ENCODE measurements around the gene FXR2. TPM values are rescaled to one million over a fixed set of nuclear protein-coding genes. Genes with fewer than 3 reads are reported as not detected.

FXR2 gene
- total and polyA plus RNA-seq, 10 of the 15 experiments (the other 5 are each of a cell fraction or from before 2014, with no cell fraction given): 1.6 to 33.3 (median 22.0) TPM

DNA sequence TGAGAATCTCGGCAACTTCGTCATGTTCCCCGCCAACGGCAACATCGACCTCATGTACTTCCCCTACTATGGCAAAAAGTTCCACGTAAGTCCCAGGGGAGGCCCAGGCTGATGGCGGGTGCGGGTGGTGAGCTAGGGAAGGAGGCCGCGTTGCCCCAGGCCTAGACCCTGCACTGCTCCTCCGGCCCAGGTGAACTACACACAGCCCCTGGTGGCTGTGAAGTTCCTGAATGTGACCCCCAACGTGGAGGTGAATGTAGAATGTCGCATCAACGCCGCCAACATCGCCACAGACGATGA, 40.8 kb upstream of the FXR2 start:
- ChIA-PET SMC1A (ENCODE audit: uncharacterized antibody, unreplicated experiment) (interaction anchor here (1.4 kb wide), 1 partner anchor 32 kb away, joined by 3 read pairs; the partner anchor contains the start of gene TP53), RAD21 (ENCODE audit: unreplicated experiment) (no interaction called here), POLR2A (interaction anchor here (0.7 kb wide), 1 partner anchor 33 kb away, joined by 6 read pairs; the partner anchor contains the start of gene WRAP53), CTCF (interaction anchor here (1.0 kb wide), 2 partner anchors 23 to 32 kb away, joined by 3 to 5 read pairs; partner anchors contain the start of gene TP53)
- no peak overlapping the region for H3K4me2 ChIP-seq (ENCODE audit: control insufficient read depth, insufficient read depth)
- no peak overlapping the region for H3K27ac ChIP-seq (ENCODE audit: control insufficient read depth, insufficient read depth)
- no peak overlapping the region for H3K9ac ChIP-seq (ENCODE audit: control insufficient read depth, insufficient read depth, low read length)
- intact Hi-C loops (cut with micrococcal nuclease; ENCODE audit: unreplicated experiment): no loop called here
- H3K4me1 ChIP-seq (ENCODE audit: control insufficient read depth, insufficient read depth, low read length): no peaks in the 10 kb centered on the region
- DNase-seq (ENCODE audit: low read depth, low spot score): no peak
- no peak for FAIRE-seq
- no peak overlapping the region for H2AFZ ChIP-seq (ENCODE audit: control insufficient read depth, low read depth, low read length)
- 36% methylated on average over 17 of the region's 17 CpGs for WGBS (ENCODE audit: insufficient coverage, insufficient replicate concordance, low lambda C conversion rate, missing lambda C conversion rate)
- H4K20me1 ChIP-seq (ENCODE audit: control insufficient read depth, insufficient read depth): no peaks in the 10 kb centered on the region
- no peaks in the 10 kb centered on the region for H3K36me3 ChIP-seq (ENCODE audit: control insufficient read depth in 2 of 2, insufficient read depth in 2 of 2, low read length in 1 of 2)
- H3K27me3 ChIP-seq (replicated peaks in 1 of 2; ENCODE audit: control insufficient read depth in 2 of 2, insufficient read depth in 2 of 2, low read length in 1 of 2): peaks cover 5 to 6% of the 10 kb centered on the region in 2 experiments
- no peak overlapping the region for H3K4me3 ChIP-seq
- BruUV-seq (replicated peaks): no TSS peak
- ATAC-seq: peak; percentile 47
- no peaks in the 10 kb centered on the region for H3K79me2 ChIP-seq (ENCODE audit: control insufficient read depth, insufficient read depth, low read length)
- H3K9me3 ChIP-seq (replicated peaks; ENCODE audit: control insufficient read depth, insufficient read depth, low read length): no peaks in the 10 kb centered on the region
- TF ChIP-seq MEF2B (IDR thresholded peaks at IDR 0.05; ENCODE audit: partially characterized antibody, poor library complexity, severe bottlenecking): peak; percentile 70
- TF ChIP-seq HDAC6 (IDR thresholded peaks at IDR 0.05; ENCODE audit: unreplicated experiment): no peak
- no peak for TF ChIP-seq CTCF (IDR thresholded peaks at IDR 0.05 in 2 of 3, conservative IDR thresholded peaks at IDR 0.05 in 1 of 3; ENCODE audit: control insufficient read depth in 2 of 3, extremely low read depth in 1 of 3, insufficient read depth in 1 of 3, low read depth in 3 of 3, low read length in 3 of 3)
- TF ChIP-seq IKZF1 (conservative IDR thresholded peaks at IDR 0.05): 0 out of 2 replicates have a peak, but pooled peaks have one; percentile 17
- TF ChIP-seq, protein P1, sequence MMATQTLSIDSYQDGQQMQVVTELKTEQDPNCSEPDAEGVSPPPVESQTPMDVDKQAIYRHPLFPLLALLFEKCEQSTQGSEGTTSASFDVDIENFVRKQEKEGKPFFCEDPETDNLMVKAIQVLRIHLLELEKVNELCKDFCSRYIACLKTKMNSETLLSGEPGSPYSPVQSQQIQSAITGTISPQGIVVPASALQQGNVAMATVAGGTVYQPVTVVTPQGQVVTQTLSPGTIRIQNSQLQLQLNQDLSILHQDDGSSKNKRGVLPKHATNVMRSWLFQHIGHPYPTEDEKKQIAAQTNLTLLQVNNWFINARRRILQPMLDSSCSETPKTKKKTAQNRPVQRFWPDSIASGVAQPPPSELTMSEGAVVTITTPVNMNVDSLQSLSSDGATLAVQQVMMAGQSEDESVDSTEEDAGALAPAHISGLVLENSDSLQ (IDR thresholded peaks at IDR 0.05): no peak
- no peak for TF ChIP-seq KAT2A (conservative IDR thresholded peaks at IDR 0.05; ENCODE audit: control insufficient read depth, low read depth, low read length)
- in situ Hi-C loops (cut with MboI): no loop called here
